Ovary (tissue), 9 donors: ENCODE measurements around the gene EMC6. TPM values are rescaled to one million over a fixed set of nuclear protein-coding genes. Genes with fewer than 3 reads are reported as not detected.
"Not testable (repeated sequence)": the region's sequence is repeated elsewhere in the genome, so short reads cannot be mapped to it uniquely, and the experiment has no call there.

Experiments used
- DNase-seq, 5 donors: peaks; one replicate each; pipeline ENCODE4 v3.0.0-alpha.2; 2019 to 2020
- H3K27ac ChIP-seq, 2 donors: fragments of 200-600 bp; one replicate each; pipeline versions ENCODE4 v1.5.1 to v1.8.0; 2019 to 2022
- H3K27me3 ChIP-seq: fragments of 200-600 bp; one replicate; pipeline ENCODE4 v1.8.0; 2022
- H3K36me3 ChIP-seq: fragments of 200-600 bp; sonication (generic); one replicate; pipeline ENCODE4 v1.5.1; 2019
- H3K4me1 ChIP-seq: one replicate; pipeline ENCODE4 v1.8.1; 2013; ENCODE audit warnings: mild to moderate bottlenecking, moderate library complexity; ENCODE audit not compliant: insufficient read depth
- H3K4me3 ChIP-seq: fragments of 200-600 bp; sonication (generic); one replicate; pipeline ENCODE4 v1.5.1; 2017
- H3K9me3 ChIP-seq, 2 donors: fragments of 200-600 bp in 1 of 2; sonication (generic) in 1 of 2; one replicate each; pipeline versions ENCODE4 v1.5.1 to v1.8.1; 2013 to 2019; ENCODE audit warnings: mild to moderate bottlenecking in 1 of 2, moderate library complexity in 1 of 2
- CTCF ChIP-seq, 3 donors: fragments of 450-650 bp in 2 of 3; fragments of 200-600 bp in 1 of 3; IDR thresholded peaks; one replicate each; pipeline versions ENCODE4 v1.5.1 to v1.8.0; 2016 to 2022; ENCODE audit warnings: antibody characterized with exemption in 3 of 3, mild to moderate bottlenecking in 1 of 3
- EP300 ChIP-seq: sonication (generic); formaldehyde crosslinking; IDR thresholded peaks from one replicate; pipeline ENCODE4 v1.6.1; 2017; ENCODE audit warnings: antibody characterized with exemption
- POLR2A ChIP-seq: fragments of 450-650 bp; IDR thresholded peaks from one replicate; pipeline ENCODE4 v1.6.1; 2017; ENCODE audit warnings: antibody characterized with exemption, mild to moderate bottlenecking, moderate library complexity
- WGBS, 3 donors: extraction: QIAGEN DNeasy Blood & Tissue Kit in 1 of 3; methylation state at CpG; one replicate each; pipeline versions ENCODE4 v1.1.5 to v1.1.7; 2013 to 2017; 5-methylcytosine and 5-hydroxymethylcytosine counted together
- intact Hi-C, 4 donors: fragments of 100-400 bp; cut with DNase I; formaldehyde crosslinking; loops; one replicate each; pipeline versions ENCODE4 v1.11.0 to v1.15.1; 2022 to 2023
- polyA plus RNA-seq, 2 donors: library from polyadenylated mRNA; stranded (reverse); fragments of 200-250 nt in 1 of 2; fragments of 350-450 nt in 1 of 2; fragmentation: Illumina TruSeq in 1 of 2; extraction: RNeasy Lipid Tissue Mini Kit (QIAGEN cat#74804) in 1 of 2; gene quantifications; one replicate each; pipeline ENCODE4 v1.2.3, GENCODE V29; 2013 to 2014
- total RNA-seq, 7 donors: library from RNA; depleted of rRNA in 2 of 7; stranded (reverse); fragments of >200 nt in 2 of 7; fragmentation: NEBNext Ultra II Directional in 3 of 7; extraction: Animal tissue kit (Norgen Biotek cat#: 25700) in 3 of 7; gene quantifications; one replicate each; pipeline versions ENCODE4 v1.1.0 to v1.2.4, GENCODE V29; 2016 to 2023
- donor health status: DM: no; HTN: no; CAD: no; lungs with moderate emphysema.
- donor health status: DM: no; HTN: no; CAD: no.
- donor health status: Bipolar disorder and iron deficiency.
- donor health status: DM: yes; HTN: yes; CAD: no.
- donor health status: DM: no; HTN: no; CAD: no.
- donor health status: DM: yes; HTN: yes; CAD: no.

The EMC6 gene
- total and polyA plus RNA-seq, 9 donors = 7.6 to 38.9 (median 20.5) TPM

GRCh38 chr17:3704931-3705717 is 36.5 kb downstream of the EMC6 start:
- H3K27me3 ChIP-seq = no peaks in the 10 kb centered on the region
- no peak for TF ChIP-seq CTCF (IDR thresholded peaks at IDR 0.05)
- TF ChIP-seq EP300 = no peak
- no peak for TF ChIP-seq POLR2A
- intact Hi-C loops = no loop called here
- 84 to 85% (median 85%) methylated on average over 20 of the region's 20 CpGs for WGBS, 3 donors
- H3K27ac ChIP-seq = no peak overlapping the region
- no peaks in the 10 kb centered on the region for H3K9me3 ChIP-seq
- DNase-seq = no peak
- H3K36me3 ChIP-seq = no peaks in the 10 kb centered on the region
- no peak overlapping the region for H3K4me3 ChIP-seq
- H3K4me1 ChIP-seq = no peaks in the 10 kb centered on the region

GRCh38 chr17:3705718-3705984 is 37.0 kb downstream of the EMC6 start:
- 87 to 91% (median 90%) methylated on average over 1 of the region's 1 CpG for WGBS, 3 donors
- DNase-seq, H3K4me3 ChIP-seq, H3K4me1 ChIP-seq, H3K27ac ChIP-seq, H3K9me3 ChIP-seq, H3K36me3 ChIP-seq, H3K27me3 ChIP-seq, intact Hi-C loops: not testable (repeated sequence)

GRCh38 chr17:3708366-3708765 is 39.8 kb downstream of the EMC6 start:
- Histone ChIP-seq H3K9me3 (no peaks in the 10 kb centered on the region), H3K4me3 (no peak overlapping the region), H3K27ac (no peak overlapping the region), H3K36me3 (no peaks in the 10 kb centered on the region), H3K27me3 (no peaks in the 10 kb centered on the region), H3K4me1 (no peaks in the 10 kb centered on the region)
- no peak for DNase-seq
- intact Hi-C loops = no loop called here
- TF ChIP-seq POLR2A = no peak
- TF ChIP-seq CTCF (IDR thresholded peaks at IDR 0.05) = no peak
- 14 to 42% (median 20%) methylated on average over 3 of the region's 3 CpGs for WGBS, 3 donors

- Histone ChIP-seq H3K27ac (no peak overlapping the region), H3K36me3 (no peaks in the 10 kb centered on the region), H3K4me3 (no peak overlapping the region), H3K9me3 (no peaks in the 10 kb centered on the region), H3K27me3 (no peaks in the 10 kb centered on the region), H3K4me1 (no peaks in the 10 kb centered on the region)
- no peak for DNase-seq
- intact Hi-C loops = no loop called here
- WGBS, 3 donors = 74 to 78% (median 75%) methylated on average over 5 of the region's 5 CpGs
- TF ChIP-seq POLR2A (no peak), EP300 (no peak), CTCF (IDR thresholded peaks at IDR 0.05) (no peak)
Observed at GRCh38 chr17:3710951-3711383, 42.4 kb downstream of the EMC6 start.

GRCh38 chr17:3712811-3713463 is 44.3 kb downstream of the EMC6 start:
- H3K27ac ChIP-seq = no peak overlapping the region
- H3K9me3 ChIP-seq = no peaks in the 10 kb centered on the region
- H3K4me3 ChIP-seq = no peak overlapping the region
- no peaks in the 10 kb centered on the region for H3K4me1 ChIP-seq
- no peak for TF ChIP-seq EP300
- TF ChIP-seq CTCF (IDR thresholded peaks at IDR 0.05) = no peak
- no peaks in the 10 kb centered on the region for H3K27me3 ChIP-seq
- DNase-seq = no peak
- intact Hi-C loops = no loop called here
- WGBS, 3 donors = 61 to 75% (median 65%) methylated on average over 13 of the region's 13 CpGs
- no peaks in the 10 kb centered on the region for H3K36me3 ChIP-seq
